ENCODE data around the gene GNPTG. TPM values are rescaled to one million over a fixed set of nuclear protein-coding genes. Genes with fewer than 3 reads are reported as not detected.

GNPTG gene
- total and polyA plus RNA-seq, 9 of the 15 experiments (the other 6 are each of a cell fraction or from before 2014, with no cell fraction given): 0.69 to 33.3 (median 13.6) TPM

- TF ChIP-seq, protein P1, sequence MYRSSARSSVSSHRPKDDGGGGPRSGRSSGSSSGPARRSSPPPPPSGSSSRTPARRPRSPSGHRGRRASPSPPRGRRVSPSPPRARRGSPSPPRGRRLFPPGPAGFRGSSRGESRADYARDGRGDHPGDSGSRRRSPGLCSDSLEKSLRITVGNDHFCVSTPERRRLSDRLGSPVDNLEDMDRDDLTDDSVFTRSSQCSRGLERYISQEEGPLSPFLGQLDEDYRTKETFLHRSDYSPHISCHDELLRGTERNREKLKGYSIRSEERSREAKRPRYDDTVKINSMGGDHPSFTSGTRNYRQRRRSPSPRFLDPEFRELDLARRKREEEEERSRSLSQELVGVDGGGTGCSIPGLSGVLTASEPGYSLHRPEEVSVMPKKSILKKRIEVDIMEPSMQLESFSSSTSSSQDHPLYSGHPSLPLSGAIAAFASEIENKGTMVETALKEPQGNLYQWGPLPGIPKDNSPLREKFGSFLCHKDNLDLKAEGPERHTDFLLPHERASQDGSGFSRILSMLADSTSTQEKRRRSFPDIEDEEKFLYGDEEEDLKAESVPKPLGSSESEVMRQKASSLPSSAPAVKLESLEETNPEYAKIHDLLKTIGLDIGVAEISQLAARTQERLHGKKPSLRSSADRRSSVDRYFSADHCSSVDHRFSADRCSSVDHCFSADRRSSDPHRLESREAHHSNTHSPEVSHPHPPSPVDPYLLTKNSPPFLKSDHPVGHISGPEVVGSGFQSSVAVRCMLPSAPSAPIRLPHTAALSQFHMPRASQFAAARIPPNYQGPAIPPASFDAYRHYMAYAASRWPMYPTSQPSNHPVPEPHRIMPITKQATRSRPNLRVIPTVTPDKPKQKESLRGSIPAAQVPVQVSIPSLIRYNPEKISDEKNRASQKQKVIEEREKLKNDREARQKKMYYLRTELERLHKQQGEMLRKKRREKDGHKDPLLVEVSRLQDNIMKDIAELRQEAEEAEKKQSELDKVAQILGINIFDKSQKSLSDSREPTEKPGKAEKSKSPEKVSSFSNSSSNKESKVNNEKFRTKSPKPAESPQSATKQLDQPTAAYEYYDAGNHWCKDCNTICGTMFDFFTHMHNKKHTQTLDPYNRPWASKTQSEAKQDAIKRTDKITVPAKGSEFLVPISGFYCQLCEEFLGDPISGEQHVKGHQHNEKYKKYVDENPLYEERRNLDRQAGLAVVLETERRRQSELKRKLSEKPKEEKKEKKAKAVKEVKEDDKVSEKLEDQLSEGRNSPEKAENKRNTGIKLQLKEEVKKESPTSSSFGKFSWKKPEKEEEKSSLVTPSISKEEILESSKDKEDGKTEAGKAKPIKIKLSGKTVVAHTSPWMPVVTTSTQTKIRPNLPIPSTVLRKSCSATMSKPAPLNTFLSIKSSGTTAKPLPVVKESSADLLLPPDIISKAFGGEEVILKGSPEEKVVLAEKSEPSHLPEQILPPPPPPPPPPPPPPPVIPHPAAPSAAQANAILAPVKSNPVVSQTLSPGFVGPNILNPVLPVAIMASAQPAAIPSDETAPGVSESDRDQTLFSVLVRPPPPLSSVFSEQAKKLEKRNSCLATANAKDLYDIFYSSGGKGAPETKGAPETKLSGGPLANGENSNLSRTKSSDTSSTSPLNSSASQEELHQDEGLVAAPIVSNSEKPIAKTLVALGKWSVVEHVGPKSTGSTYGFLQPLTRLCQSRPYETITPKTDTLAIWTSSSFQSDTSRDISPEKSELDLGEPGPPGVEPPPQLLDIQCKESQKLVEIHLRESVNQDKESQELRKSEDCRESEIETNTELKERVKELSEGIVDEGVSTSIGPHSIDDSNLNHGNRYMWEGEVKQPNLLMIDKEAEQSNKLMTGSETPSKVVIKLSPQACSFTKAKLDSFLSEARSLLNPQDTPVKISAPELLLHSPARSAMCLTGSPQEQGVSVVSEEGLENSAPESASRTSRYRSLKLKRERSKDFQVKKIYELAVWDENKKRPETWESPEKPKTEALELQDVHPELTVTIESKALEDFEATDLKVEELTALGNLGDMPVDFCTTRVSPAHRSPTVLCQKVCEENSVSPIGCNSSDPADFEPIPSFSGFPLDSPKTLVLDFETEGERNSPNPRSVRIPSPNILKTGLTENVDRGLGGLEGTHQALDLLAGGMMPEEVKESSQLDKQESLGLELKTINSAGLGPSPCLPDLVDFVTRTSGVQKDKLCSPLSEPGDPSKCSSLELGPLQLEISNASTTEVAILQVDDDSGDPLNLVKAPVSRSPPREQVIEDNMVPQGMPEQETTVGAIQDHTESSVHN (IDR thresholded peaks at IDR 0.05; ENCODE audit: borderline replicate concordance in 1 of 2, low read depth in 1 of 2): peak in 1 of 2 experiments; percentile 99; a peak in 2 of 4 replicates
- TF ChIP-seq CTBP1 (IDR thresholded peaks at IDR 0.05; ENCODE audit: borderline replicate concordance) (peak; percentile 73), ZNF589 (CRISPR knock-in tag; IDR thresholded peaks at IDR 0.05; ENCODE audit: low read depth) (peak; percentile 68; the same call in 1 of the 2 replicates), TRIM25 (IDR thresholded peaks at IDR 0.05; ENCODE audit: borderline replicate concordance) (peak; percentile 99), ZKSCAN8 (CRISPR knock-in tag; IDR thresholded peaks at IDR 0.05) (no peak), PCBP1 (IDR thresholded peaks at IDR 0.05; ENCODE audit: low read depth, low read length, poor library complexity, severe bottlenecking) (peak; percentile 78), KAT8 (IDR thresholded peaks at IDR 0.05; ENCODE audit: low read depth) (peak; percentile 90), ZEB2 (IDR thresholded peaks at IDR 0.05) (no peak), NR4A1 (CRISPR knock-in tag; IDR thresholded peaks at IDR 0.05) (no peak), NR4A1 (tag; IDR thresholded peaks at IDR 0.05) (0 out of 2 replicates have a peak, but pooled peaks have one; percentile 60), ZNF445 (CRISPR knock-in tag; IDR thresholded peaks at IDR 0.05; ENCODE audit: low read depth) (no peak)
- TF ChIP-seq, protein P2, sequence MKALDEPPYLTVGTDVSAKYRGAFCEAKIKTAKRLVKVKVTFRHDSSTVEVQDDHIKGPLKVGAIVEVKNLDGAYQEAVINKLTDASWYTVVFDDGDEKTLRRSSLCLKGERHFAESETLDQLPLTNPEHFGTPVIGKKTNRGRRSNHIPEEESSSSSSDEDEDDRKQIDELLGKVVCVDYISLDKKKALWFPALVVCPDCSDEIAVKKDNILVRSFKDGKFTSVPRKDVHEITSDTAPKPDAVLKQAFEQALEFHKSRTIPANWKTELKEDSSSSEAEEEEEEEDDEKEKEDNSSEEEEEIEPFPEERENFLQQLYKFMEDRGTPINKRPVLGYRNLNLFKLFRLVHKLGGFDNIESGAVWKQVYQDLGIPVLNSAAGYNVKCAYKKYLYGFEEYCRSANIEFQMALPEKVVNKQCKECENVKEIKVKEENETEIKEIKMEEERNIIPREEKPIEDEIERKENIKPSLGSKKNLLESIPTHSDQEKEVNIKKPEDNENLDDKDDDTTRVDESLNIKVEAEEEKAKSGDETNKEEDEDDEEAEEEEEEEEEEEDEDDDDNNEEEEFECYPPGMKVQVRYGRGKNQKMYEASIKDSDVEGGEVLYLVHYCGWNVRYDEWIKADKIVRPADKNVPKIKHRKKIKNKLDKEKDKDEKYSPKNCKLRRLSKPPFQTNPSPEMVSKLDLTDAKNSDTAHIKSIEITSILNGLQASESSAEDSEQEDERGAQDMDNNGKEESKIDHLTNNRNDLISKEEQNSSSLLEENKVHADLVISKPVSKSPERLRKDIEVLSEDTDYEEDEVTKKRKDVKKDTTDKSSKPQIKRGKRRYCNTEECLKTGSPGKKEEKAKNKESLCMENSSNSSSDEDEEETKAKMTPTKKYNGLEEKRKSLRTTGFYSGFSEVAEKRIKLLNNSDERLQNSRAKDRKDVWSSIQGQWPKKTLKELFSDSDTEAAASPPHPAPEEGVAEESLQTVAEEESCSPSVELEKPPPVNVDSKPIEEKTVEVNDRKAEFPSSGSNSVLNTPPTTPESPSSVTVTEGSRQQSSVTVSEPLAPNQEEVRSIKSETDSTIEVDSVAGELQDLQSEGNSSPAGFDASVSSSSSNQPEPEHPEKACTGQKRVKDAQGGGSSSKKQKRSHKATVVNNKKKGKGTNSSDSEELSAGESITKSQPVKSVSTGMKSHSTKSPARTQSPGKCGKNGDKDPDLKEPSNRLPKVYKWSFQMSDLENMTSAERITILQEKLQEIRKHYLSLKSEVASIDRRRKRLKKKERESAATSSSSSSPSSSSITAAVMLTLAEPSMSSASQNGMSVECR (CRISPR knock-in tag; IDR thresholded peaks at IDR 0.05): peak; percentile 78
Measured at GRCh38 chr16:1308977-1309885, 42.5 kb upstream of the GNPTG start, which contains the start of gene UBE2I (continued).
